Body of pancreas (tissue), 4 donors: Measurements from ENCODE around the gene CSNK1G1. TPM values are rescaled to one million over a fixed set of nuclear protein-coding genes. Genes with fewer than 3 reads are reported as not detected.

Source experiments
- ATAC-seq: fragments of 150-250 bp; one replicate; pipeline ENCODE4 v1.9.1; 2016
- DNase-seq, 4 donors: peaks; one replicate each; pipeline ENCODE4 v3.0.0-alpha.2; 2019
- H3K27ac ChIP-seq, 4 donors: fragments of 200-600 bp; sonication (generic); 1 replicate in 3 of 4; 2 replicates in 1 of 4; pipeline versions ENCODE4 v1.5.1 to v1.6.1; 2016 to 2019; ENCODE audit warnings: mild to moderate bottlenecking in 1 of 4, mixed read lengths in 1 of 4, moderate library complexity in 1 of 4
- H3K27me3 ChIP-seq, 2 donors: fragments of 200-600 bp; sonication (generic); one replicate each; pipeline ENCODE4 v1.6.0; 2016; ENCODE audit warnings: mild to moderate bottlenecking in 1 of 2
- H3K36me3 ChIP-seq, 2 donors: fragments of 200-600 bp; sonication (generic); replicated peaks in 1 of 2; 2 replicates each; pipeline ENCODE4 v1.5.1; 2016; ENCODE audit warnings: low read depth in 2 of 2; ENCODE audit not compliant: insufficient read depth in 1 of 2
- H3K4me1 ChIP-seq: fragments of 200-600 bp; sonication (generic); one replicate; pipeline ENCODE4 v1.6.0; 2016
- H3K4me3 ChIP-seq, 2 donors: fragments of 200-600 bp; sonication (generic); 1 replicate in 1 of 2; 2 replicates in 1 of 2; pipeline ENCODE4 v1.5.1; 2016 to 2019
- H3K9me3 ChIP-seq, 3 donors: fragments of 200-600 bp; sonication (generic); 1 replicate in 2 of 3; 2 replicates in 1 of 3; pipeline ENCODE4 v1.5.1; 2016
- POLR2A ChIP-seq, 3 donors: fragments of 450-650 bp; IDR thresholded peaks; one replicate each; pipeline ENCODE4 v1.6.1; 2016; ENCODE audit warnings: antibody characterized with exemption in 3 of 3, mild to moderate bottlenecking in 2 of 3
- WGBS, 2 donors: methylation state at CpG; one replicate each; pipeline ENCODE4 v1.1.5; 2017; 5-methylcytosine and 5-hydroxymethylcytosine counted together
- intact Hi-C: fragments of 100-400 bp; cut with DNase I; formaldehyde crosslinking; loops from one replicate; pipeline ENCODE4 v1.15.1; 2023
- total RNA-seq, 2 donors: library from RNA; depleted of rRNA; stranded (reverse); fragments of >200 nt; gene quantifications; one replicate each; pipeline ENCODE4 v1.1.0, GENCODE V29; 2016
- TF ChIP-seq, protein P1 (sequence below), 7 experiments: fragments of 450-650 bp in 4 of 7; fragments of 200-600 bp in 3 of 7; sonication (generic) in 3 of 7; IDR thresholded peaks; one replicate each; pipeline ENCODE4 v1.5.1; 2016 to 2019; ENCODE audit warnings: antibody characterized with exemption in 7 of 7

The CSNK1G1 gene
- total RNA-seq, 2 donors from 2014 or later: 6.7 to 13.8 TPM

DNA sequence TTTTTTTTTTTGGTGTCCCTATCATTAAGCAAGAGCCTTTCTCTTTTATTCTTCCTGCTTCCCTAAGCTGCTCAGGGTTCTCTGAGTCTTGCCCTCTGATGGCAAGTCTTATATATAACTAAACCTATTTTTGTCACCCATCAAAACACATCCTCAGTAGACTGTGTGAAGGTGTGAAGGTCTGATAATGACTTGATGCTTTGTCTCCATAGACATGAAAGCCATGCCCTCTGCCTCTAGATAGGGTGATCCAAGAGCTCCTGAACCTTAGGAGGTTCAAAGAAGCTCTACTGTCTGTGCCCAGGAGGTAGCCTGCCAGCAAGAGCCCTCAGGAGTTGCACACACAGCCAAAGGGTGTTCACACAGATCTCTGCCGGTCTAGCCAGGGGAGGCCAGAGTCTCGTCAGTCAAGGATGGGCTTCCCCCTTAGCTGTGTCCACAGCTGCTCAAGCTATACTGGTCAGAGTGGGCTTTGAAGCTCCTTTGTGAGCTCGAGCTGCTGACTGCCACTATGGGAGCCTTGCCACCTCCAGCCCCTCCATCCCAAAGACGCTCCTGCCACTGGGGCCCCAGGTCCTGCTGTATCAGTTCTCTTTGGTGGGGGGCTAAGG lies 217.5 kb downstream of the CSNK1G1 start:
- no peak for DNase-seq
- Histone ChIP-seq H3K27me3 (no peaks in the 10 kb centered on the region), H3K36me3 (peaks cover 10 to 24% of the 10 kb centered on the region in 2 donors), H3K4me3 (no peak overlapping the region), H3K4me1 (no peaks in the 10 kb centered on the region), H3K9me3 (no peaks in the 10 kb centered on the region), H3K27ac (no peak overlapping the region)
- ATAC-seq: no peak
- intact Hi-C loops: no loop called here
- no peak for TF ChIP-seq POLR2A (IDR thresholded peaks at IDR 0.05)
- TF ChIP-seq, protein P1, sequence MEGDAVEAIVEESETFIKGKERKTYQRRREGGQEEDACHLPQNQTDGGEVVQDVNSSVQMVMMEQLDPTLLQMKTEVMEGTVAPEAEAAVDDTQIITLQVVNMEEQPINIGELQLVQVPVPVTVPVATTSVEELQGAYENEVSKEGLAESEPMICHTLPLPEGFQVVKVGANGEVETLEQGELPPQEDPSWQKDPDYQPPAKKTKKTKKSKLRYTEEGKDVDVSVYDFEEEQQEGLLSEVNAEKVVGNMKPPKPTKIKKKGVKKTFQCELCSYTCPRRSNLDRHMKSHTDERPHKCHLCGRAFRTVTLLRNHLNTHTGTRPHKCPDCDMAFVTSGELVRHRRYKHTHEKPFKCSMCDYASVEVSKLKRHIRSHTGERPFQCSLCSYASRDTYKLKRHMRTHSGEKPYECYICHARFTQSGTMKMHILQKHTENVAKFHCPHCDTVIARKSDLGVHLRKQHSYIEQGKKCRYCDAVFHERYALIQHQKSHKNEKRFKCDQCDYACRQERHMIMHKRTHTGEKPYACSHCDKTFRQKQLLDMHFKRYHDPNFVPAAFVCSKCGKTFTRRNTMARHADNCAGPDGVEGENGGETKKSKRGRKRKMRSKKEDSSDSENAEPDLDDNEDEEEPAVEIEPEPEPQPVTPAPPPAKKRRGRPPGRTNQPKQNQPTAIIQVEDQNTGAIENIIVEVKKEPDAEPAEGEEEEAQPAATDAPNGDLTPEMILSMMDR (IDR thresholded peaks at IDR 0.05): no peak
- WGBS, 2 donors: 86 to 94% methylated on average over 2 to 3 of the region's 4 CpGs

DNA sequence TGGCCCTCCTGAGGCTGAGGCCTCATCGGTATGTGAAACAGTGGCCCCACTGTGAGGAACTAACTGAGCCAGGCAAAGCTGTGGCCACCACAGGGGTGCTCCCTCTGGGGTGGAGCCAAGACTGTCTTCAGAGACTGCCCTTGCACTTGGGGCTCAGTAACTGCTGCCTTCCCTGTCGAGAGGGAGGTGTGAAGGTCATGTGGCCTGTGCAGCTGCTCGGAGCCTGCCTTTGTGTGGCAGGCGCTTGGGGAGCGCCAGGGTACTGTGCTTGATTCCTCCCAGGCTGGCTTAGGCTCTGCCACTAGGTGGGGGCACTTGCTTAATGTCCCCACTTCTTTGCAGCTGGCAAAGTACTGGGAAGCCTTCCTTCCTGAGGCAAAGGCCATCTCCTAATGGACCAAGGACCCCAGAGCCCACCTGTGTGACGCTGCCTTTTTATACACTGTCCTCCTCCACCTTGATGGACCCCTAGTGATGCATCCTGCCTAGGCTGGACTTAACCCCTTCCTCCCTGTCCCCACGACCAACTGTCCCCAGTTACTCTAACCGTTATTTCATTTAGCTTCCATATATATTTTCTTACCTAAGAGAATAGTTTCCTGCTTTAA lies 218.6 kb downstream of the CSNK1G1 start:
- Histone ChIP-seq H3K27me3 (no peaks in the 10 kb centered on the region), H3K27ac (no peak overlapping the region), H3K36me3 (peaks cover 10 to 33% of the 10 kb centered on the region in 2 donors), H3K4me1 (no peaks in the 10 kb centered on the region), H3K4me3 (no peak overlapping the region), H3K9me3 (no peaks in the 10 kb centered on the region)
- intact Hi-C loops: no loop called here
- no peak for TF ChIP-seq POLR2A (IDR thresholded peaks at IDR 0.05)
- TF ChIP-seq, protein P1 (IDR thresholded peaks at IDR 0.05): peak in 1 of 7 experiments; percentile 7
- DNase-seq (no peak), ATAC-seq (no peak)
- 48 to 70% methylated on average over 5 to 8 of the region's 8 CpGs for WGBS, 2 donors

DNA sequence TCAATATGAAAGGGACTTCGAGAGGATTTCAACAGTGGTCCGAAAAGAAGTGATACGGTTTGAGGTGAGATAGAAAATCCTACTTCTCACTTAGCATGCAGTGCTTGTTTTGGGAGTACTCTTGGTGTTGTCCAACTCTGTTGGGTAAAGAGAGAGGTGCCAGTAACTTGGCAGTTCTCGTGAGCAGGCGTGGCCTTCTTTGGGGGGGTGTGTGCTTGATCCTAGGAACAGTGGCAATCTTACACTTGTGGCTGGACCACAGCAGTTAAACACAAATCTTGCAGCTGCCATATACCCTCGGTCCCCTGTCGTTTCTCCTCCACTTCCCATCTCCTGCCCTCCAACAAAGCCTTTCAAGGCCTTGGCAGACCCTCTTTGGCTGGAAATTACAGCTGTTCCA lies 219.6 kb downstream of the CSNK1G1 start:
- 85 to 88% methylated on average over 7 of the region's 7 CpGs for WGBS, 2 donors

DNA sequence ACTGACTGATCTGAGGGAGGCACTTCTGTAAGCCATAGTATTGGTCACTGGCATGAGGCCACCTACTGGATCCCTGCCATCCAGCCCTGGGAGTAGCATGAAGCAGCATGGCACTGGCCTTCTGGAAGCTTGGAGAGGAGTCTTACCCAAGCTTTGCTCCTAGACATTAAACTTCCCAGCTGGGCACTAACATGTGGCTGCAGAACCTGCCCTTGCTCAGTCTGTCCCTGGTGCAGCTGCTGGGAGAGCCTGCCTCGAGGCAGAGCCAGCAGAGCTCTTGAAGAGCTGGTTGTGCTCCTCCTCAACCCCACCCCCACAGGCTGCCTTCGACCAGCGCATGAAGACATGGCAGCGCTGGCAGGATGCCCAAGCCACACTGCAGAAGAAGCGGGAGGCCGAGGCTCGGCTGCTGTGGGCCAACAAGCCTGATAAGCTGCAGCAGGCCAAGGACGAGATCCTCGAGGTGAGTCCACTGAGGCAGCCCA lies 221.6 kb downstream of the CSNK1G1 start:
- intact Hi-C loops: no loop called here
- Histone ChIP-seq H3K4me3 (no peak overlapping the region), H3K36me3 (peaks cover 16 to 57% of the 10 kb centered on the region in 2 donors), H3K9me3 (no peaks in the 10 kb centered on the region), H3K27me3 (no peaks in the 10 kb centered on the region), H3K4me1 (no peaks in the 10 kb centered on the region), H3K27ac (no peak overlapping the region)
- DNase-seq: peak; percentile 42 to 74 (median 60)
- 40 to 62% methylated on average over 1 to 9 of the region's 9 CpGs for whole genome bisulfite sequencing, 2 donors
- ATAC-seq: no peak
- TF ChIP-seq, protein P1 (IDR thresholded peaks at IDR 0.05): no peak
- no peak for TF ChIP-seq POLR2A (IDR thresholded peaks at IDR 0.05)

More for the DNA sequence above, 219.6 kb downstream of the CSNK1G1 start:
- Histone ChIP-seq H3K27me3 (no peaks in the 10 kb centered on the region), H3K27ac (no peak overlapping the region), H3K9me3 (no peaks in the 10 kb centered on the region), H3K4me1 (no peaks in the 10 kb centered on the region), H3K4me3 (no peak overlapping the region), H3K36me3 (peaks cover 10 to 43% of the 10 kb centered on the region in 2 donors)
- DNase-seq: no peak
- TF ChIP-seq POLR2A (IDR thresholded peaks at IDR 0.05): no peak
- TF ChIP-seq, protein P1 (IDR thresholded peaks at IDR 0.05): no peak
- no peak for ATAC-seq
- intact Hi-C loops: no loop called here
